ENCODE results near the gene PSMA6.
"Not testable (repeated sequence)": the region's sequence is repeated elsewhere in the genome, so short reads cannot be mapped to it uniquely, and the experiment has no call there.

PSMA6 gene

DNA sequence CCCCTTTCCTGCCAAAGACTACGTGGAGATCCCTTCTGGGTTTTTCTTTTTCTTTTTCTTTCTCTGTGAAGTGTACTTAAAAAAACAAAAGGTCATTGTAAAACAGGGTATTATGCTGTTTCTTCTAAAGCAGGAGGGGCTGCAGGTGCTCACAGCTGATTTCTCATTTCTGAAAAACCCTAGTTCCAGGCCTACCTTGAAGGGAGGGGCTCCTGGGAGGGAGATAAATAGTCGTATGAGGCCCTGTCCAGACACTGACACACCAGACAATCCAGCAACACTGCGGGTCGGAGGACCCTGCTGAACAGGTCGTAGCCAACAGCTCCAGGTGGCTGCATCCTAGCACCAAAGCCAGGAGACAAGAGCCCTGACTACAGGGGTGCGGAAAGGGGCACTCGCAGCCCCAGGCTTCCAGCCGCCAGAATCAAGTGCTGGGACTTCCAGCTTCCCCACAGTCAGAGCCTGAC lies 41.1 kb downstream of the PSMA6 start:
- TF ChIP-seq, protein P1, sequence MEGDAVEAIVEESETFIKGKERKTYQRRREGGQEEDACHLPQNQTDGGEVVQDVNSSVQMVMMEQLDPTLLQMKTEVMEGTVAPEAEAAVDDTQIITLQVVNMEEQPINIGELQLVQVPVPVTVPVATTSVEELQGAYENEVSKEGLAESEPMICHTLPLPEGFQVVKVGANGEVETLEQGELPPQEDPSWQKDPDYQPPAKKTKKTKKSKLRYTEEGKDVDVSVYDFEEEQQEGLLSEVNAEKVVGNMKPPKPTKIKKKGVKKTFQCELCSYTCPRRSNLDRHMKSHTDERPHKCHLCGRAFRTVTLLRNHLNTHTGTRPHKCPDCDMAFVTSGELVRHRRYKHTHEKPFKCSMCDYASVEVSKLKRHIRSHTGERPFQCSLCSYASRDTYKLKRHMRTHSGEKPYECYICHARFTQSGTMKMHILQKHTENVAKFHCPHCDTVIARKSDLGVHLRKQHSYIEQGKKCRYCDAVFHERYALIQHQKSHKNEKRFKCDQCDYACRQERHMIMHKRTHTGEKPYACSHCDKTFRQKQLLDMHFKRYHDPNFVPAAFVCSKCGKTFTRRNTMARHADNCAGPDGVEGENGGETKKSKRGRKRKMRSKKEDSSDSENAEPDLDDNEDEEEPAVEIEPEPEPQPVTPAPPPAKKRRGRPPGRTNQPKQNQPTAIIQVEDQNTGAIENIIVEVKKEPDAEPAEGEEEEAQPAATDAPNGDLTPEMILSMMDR (IDR thresholded peaks at IDR 0.05; ENCODE audit: borderline replicate concordance, insufficient read depth, low read depth, low read length): no peak
- no peak overlapping the region for H3K4me3 ChIP-seq (ENCODE audit: low read depth, low read length)

DNA sequence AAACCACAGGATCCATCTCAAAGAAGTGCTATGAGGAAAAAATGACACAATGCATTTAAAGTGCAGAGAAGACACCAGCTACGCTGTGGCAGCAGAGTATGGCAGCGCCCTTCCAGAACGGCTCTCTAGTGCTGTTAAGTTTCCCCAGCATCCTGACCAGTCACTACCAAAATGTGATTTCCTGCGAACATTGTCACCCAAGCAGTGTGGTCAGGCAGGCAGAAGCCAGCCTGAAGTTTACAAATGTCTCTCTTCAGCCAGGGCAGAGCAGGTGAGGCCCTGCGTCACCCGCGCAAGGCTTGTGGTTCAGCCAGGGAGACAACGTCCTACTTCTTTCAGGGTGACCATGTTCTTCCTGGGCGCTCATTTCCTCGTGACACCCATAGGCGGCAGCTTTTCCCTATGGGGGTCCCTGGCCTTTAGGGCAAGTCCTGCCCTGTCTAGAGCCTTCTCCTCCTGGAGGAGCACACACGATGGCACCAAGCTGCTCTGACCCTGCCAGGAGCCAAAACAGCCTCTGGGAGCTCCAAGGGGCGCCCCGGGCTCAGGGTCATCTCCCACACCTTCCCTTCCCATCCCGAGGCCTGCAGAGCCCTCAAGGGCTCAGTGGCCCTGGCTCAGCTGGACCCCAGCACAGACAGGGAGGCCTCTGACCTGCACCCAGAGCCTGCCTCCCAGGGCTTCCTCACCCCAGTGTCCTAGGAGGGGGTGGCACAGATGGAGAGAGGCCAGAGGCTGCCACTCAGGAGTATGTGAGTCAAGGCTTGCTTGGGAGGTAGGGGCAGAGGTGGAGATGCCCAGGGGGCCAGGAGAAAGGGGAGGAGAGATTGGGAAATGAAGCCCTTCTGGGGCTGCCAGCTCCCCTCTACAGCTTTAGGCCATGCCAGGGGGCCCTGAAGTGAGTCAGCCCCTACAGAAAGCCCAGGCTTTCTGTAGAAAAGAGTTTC lies 41.9 kb downstream of the PSMA6 start:
- no peak overlapping the region for H3K4me3 ChIP-seq (ENCODE audit: low read depth, low read length)
- TF ChIP-seq, protein P1 (IDR thresholded peaks at IDR 0.05; ENCODE audit: borderline replicate concordance, insufficient read depth, low read depth, low read length): no peak

- H3K4me3 ChIP-seq (ENCODE audit: low read depth, low read length): no peak overlapping the region
- TF ChIP-seq, protein P1 (IDR thresholded peaks at IDR 0.05; ENCODE audit: borderline replicate concordance, insufficient read depth, low read depth, low read length): no peak
Observed at GRCh38 chr14:35335388-35336092, 43.4 kb downstream of the PSMA6 start.

- H3K4me3 ChIP-seq (ENCODE audit: low read depth, low read length): not testable (repeated sequence)
Observed at GRCh38 chr14:35336171-35336493, 44.0 kb downstream of the PSMA6 start.

DNA sequence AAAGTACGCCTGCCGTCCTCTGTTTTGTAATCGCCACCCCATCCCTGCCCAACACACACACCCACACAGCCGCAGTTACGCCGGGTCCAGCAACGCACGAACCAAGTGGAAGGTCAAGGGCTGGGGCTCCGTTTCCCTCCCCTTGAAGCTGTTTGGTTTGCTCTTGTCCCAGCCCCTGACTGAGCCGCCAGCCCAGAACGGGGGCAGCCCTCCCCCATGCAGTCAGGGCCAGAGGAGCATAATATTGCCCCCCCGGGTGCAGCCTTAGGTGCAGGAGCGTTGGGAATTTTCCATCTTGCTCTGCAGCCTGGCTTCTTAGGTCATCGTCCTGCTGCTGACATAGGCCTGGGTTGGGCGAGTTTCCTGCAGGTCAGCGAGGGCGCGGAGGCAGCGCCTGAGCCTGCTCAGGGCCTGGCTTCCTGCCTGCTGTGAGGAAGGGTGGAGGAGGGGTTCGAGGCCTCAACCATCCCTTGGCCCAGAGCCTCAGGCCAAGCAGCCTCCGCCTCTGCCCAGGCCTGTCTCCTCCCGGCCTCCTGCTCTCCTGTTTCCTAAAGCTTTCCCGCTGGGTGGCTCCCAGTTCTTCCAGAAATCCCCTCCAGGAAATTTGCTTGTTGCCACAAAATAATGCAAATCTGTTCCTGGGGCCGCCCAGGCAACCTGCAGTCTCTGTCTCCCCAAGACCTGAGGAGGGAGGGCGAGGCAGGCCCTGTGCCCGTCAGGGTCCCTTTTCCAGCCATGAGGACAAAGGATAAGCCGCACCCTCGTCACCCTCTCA lies 44.5 kb downstream of the PSMA6 start:
- TF ChIP-seq, protein P1 (IDR thresholded peaks at IDR 0.05; ENCODE audit: borderline replicate concordance, insufficient read depth, low read depth, low read length): no peak
- no peak overlapping the region for H3K4me3 ChIP-seq (ENCODE audit: low read depth, low read length)

- TF ChIP-seq, protein P1 (IDR thresholded peaks at IDR 0.05; ENCODE audit: borderline replicate concordance, insufficient read depth, low read depth, low read length): no peak
- H3K4me3 ChIP-seq (ENCODE audit: low read depth, low read length): no peak overlapping the region
Observed at GRCh38 chr14:35337269-35338255, 45.4 kb downstream of the PSMA6 start.
